Measurements from ENCODE around the gene PPFIBP1. TPM values are rescaled to one million over a fixed set of nuclear protein-coding genes. Genes with fewer than 3 reads are reported as not detected.
"Not testable (repeated sequence)": the region's sequence is repeated elsewhere in the genome, so short reads cannot be mapped to it uniquely, and the experiment has no call there.

The PPFIBP1 gene
- total RNA-seq, 2 donors from 2014 or later: 63.9 to 67.5 TPM

- DNase-seq: peak in 1 of 4 donors; percentile 17
- intact Hi-C loops (cut with DNase I): no loop called here
- H3K4me1 ChIP-seq: peaks cover 32% of the 10 kb centered on the region
- H3K27me3 ChIP-seq: no peaks in the 10 kb centered on the region
- H3K9me3 ChIP-seq: no peaks in the 10 kb centered on the region
- peak; percentile 79 for ATAC-seq
- 55 to 61% methylated on average over 6 to 7 of the region's 7 CpGs for WGBS, 2 donors
- H3K36me3 ChIP-seq (replicated peaks in 1 of 2; ENCODE audit: insufficient read depth in 1 of 2, low read depth in 2 of 2): no peaks in the 10 kb centered on the region
- H3K27ac ChIP-seq: peak overlapping the region in 3 of 4 donors; percentile 36 to 65 (median 39)
- no peak for TF ChIP-seq POLR2A (IDR thresholded peaks at IDR 0.05)
- TF ChIP-seq CTCF (IDR thresholded peaks at IDR 0.05): no peak
- H3K4me3 ChIP-seq: no peak overlapping the region
Measured at GRCh38 chr12:27627123-27627852, 103.3 kb downstream of the PPFIBP1 start.

GRCh38 chr12:27627853-27628469 is 104.0 kb downstream of the PPFIBP1 start:
- H3K9me3 ChIP-seq; H3K27me3 ChIP-seq; DNase-seq; ATAC-seq; H3K4me3 ChIP-seq; H3K36me3 ChIP-seq (replicated peaks in 1 of 2; ENCODE audit: insufficient read depth in 1 of 2, low read depth in 2 of 2); intact Hi-C loops (cut with DNase I): not testable (repeated sequence)
- Histone ChIP-seq H3K27ac (peak overlapping the region in 3 of 4 donors; percentile 36 to 65 (median 39)), H3K4me1 (peaks cover 36% of the 10 kb centered on the region)
- WGBS, 2 donors: 48 to 53% methylated on average over 2 of the region's 2 CpGs

- peaks cover 30% of the 10 kb centered on the region for H3K4me1 ChIP-seq
- H3K36me3 ChIP-seq (replicated peaks in 1 of 2; ENCODE audit: insufficient read depth in 1 of 2, low read depth in 2 of 2); H3K4me3 ChIP-seq; H3K27ac ChIP-seq; H3K9me3 ChIP-seq; intact Hi-C loops (cut with DNase I); DNase-seq; ATAC-seq; H3K27me3 ChIP-seq: not testable (repeated sequence)
- WGBS, 2 donors: 86 to 97% methylated on average over 2 of the region's 2 CpGs
Measured at GRCh38 chr12:27630219-27630618, 106.2 kb downstream of the PPFIBP1 start.

GRCh38 chr12:27631365-27631764 is 107.4 kb downstream of the PPFIBP1 start:
- DNase-seq (no peak), ATAC-seq (no peak)
- Histone ChIP-seq H3K27me3 (no peaks in the 10 kb centered on the region), H3K4me1 (peaks cover 30% of the 10 kb centered on the region), H3K27ac (no peak overlapping the region), H3K4me3 (no peak overlapping the region), H3K36me3 (replicated peaks in 1 of 2; ENCODE audit: insufficient read depth in 1 of 2, low read depth in 2 of 2) (no peaks in the 10 kb centered on the region), H3K9me3 (no peaks in the 10 kb centered on the region)
- 90 to 91% methylated on average over 5 of the region's 5 CpGs for WGBS, 2 donors
- intact Hi-C loops (cut with DNase I): no loop called here
- TF ChIP-seq CTCF (IDR thresholded peaks at IDR 0.05) (no peak), POLR2A (IDR thresholded peaks at IDR 0.05) (no peak)

- no peaks in the 10 kb centered on the region for H3K36me3 ChIP-seq (replicated peaks in 1 of 2; ENCODE audit: insufficient read depth in 1 of 2, low read depth in 2 of 2)
- DNase-seq: no peak
- H3K4me3 ChIP-seq: no peak overlapping the region
- H3K4me1 ChIP-seq: peaks cover 25% of the 10 kb centered on the region
- no peak for ATAC-seq
- no peaks in the 10 kb centered on the region for H3K27me3 ChIP-seq
- 10 to 17% methylated on average over 2 of the region's 2 CpGs for WGBS, 2 donors
- H3K9me3 ChIP-seq: no peaks in the 10 kb centered on the region
- TF ChIP-seq POLR2A (IDR thresholded peaks at IDR 0.05) (no peak), CTCF (IDR thresholded peaks at IDR 0.05) (no peak)
- no peak overlapping the region for H3K27ac ChIP-seq
- intact Hi-C loops (cut with DNase I): no loop called here
Measured at GRCh38 chr12:27631813-27632491, 107.9 kb downstream of the PPFIBP1 start.
